Measurements from ENCODE around the gene ZNF414.

GRCh38 chr19:8500158-8500557 lies 13.8 kb downstream of the ZNF414 start:
- TF ChIP-seq SCRT1 (tag by site-specific recombination; IDR thresholded peaks at IDR 0.05; ENCODE audit: borderline replicate concordance) (no peak), ZNF645 (tag by site-specific recombination; IDR thresholded peaks at IDR 0.05) (no peak), ZNF423 (tag by site-specific recombination; IDR thresholded peaks at IDR 0.05) (no peak), ZNF121 (tag by site-specific recombination; IDR thresholded peaks at IDR 0.05) (no peak), ZFP41 (tag by site-specific recombination; IDR thresholded peaks at IDR 0.05; ENCODE audit: borderline replicate concordance) (no peak), ZNF174 (tag by site-specific recombination; IDR thresholded peaks at IDR 0.05) (no peak)
